GM12878 (cell line): Measurements from ENCODE around the gene SNRPD3. TPM values are rescaled to one million over a fixed set of nuclear protein-coding genes. Genes with fewer than 3 reads are reported as not detected.

ENCODE experiments used
- ATAC-seq: fragments of 200-7000 bp; cut with Tn5 transposase; 3 replicates; pipeline ENCODE4 v1.9.1; 2020; ENCODE audit warnings: mild to moderate bottlenecking, moderate library complexity
- Bru-seq: library from RNA; stranded (reverse); fragments of 400-500 nt; gene quantifications from one replicate; lab custom pipeline; 2021; lab: Mats Ljungman, UMichigan
- BruChase-seq, 2 experiments: library from RNA; stranded (reverse); fragments of 400-500 nt; gene quantifications; one replicate each; lab custom pipeline; 2021; lab: Mats Ljungman, UMichigan
- BruUV-seq: library from RNA; stranded (reverse); fragments of 400-500 nt; replicated peaks from 2 replicates; lab custom pipeline; 2021; lab: Mats Ljungman, UMichigan
- CTCF ChIA-PET: fragments of 300-600 bp; sonication (Branson Sonifier 250); formaldehyde crosslinking; extraction: SDS; loops from one replicate; lab custom pipeline; 2021; ENCODE audit warnings: inconsistent platforms; lab: Yijun Ruan, JAX
- POLR2A ChIA-PET: fragments of 350-600 bp; formaldehyde crosslinking; extraction: SDS; loops from one replicate; lab custom pipeline; 2021; ENCODE audit warnings: inconsistent platforms; lab: Charles Lee
- RAD21 ChIA-PET: fragments of 300-600 bp; sonication (Branson Sonifier 250); formaldehyde crosslinking; loops from one replicate; lab custom pipeline; 2023; ENCODE audit warnings: antibody characterized with exemption; ENCODE audit not compliant: unreplicated experiment; lab: Charles Lee
- SMC1A ChIA-PET: fragments of 300-600 bp; sonication (Branson Sonifier 250); formaldehyde crosslinking; loops from one replicate; lab custom pipeline; 2023; ENCODE audit not compliant: unreplicated experiment, uncharacterized antibody; lab: Charles Lee
- DNase-seq: peaks from one replicate; pipeline ENCODE4 v3.0.0-alpha.2; 2011; ENCODE audit warnings: low read depth, low spot score
- FAIRE-seq: peaks from 3 replicates; lab custom pipeline; 2011; peaks lifted over from hg19 to GRCh38; lab: Jason Lieb, UNC
- H2AFZ ChIP-seq: 2 replicates; pipeline ENCODE4 v1.6.0; 2011; ENCODE audit warnings: low read depth, low read length, control low read depth; ENCODE audit not compliant: control insufficient read depth
- H3K27ac ChIP-seq: 2 replicates; pipeline ENCODE4 v1.5.1; 2011; ENCODE audit warnings: control low read depth; ENCODE audit not compliant: control insufficient read depth, insufficient read depth
- H3K27me3 ChIP-seq, 2 experiments: replicated peaks in 1 of 2; 2 replicates each; pipeline versions ENCODE4 v1.6.0 to v1.6.1; 2011; ENCODE audit warnings: low read length in 1 of 2; ENCODE audit not compliant: control insufficient read depth in 2 of 2, insufficient read depth in 2 of 2
- H3K36me3 ChIP-seq, 2 experiments: 2 replicates each; pipeline ENCODE4 v1.5.1; 2011; ENCODE audit warnings: low read length in 1 of 2; ENCODE audit not compliant: control insufficient read depth in 2 of 2, insufficient read depth in 2 of 2
- H3K4me1 ChIP-seq: 2 replicates; pipeline ENCODE4 v1.6.1; 2011; ENCODE audit warnings: mild to moderate bottlenecking, low read length, moderate library complexity, mixed read lengths; ENCODE audit not compliant: control insufficient read depth, insufficient read depth
- H3K4me2 ChIP-seq: 2 replicates; pipeline ENCODE4 v1.6.0; 2011; ENCODE audit warnings: control low read depth; ENCODE audit not compliant: control insufficient read depth, insufficient read depth
- H3K4me3 ChIP-seq: fragments of 200-600 bp; sonication (generic); 2 replicates; pipeline ENCODE4 v1.5.1; 2016
- H3K79me2 ChIP-seq: 2 replicates; pipeline ENCODE4 v1.6.0; 2011; ENCODE audit warnings: low read length; ENCODE audit not compliant: control insufficient read depth, insufficient read depth
- H3K9ac ChIP-seq: 2 replicates; pipeline ENCODE4 v1.8.0; 2011; ENCODE audit warnings: low read length, control low read depth, mixed read lengths; ENCODE audit not compliant: control insufficient read depth, insufficient read depth
- H3K9me3 ChIP-seq: replicated peaks from 3 replicates; pipeline ENCODE4 v1.5.1; 2011; ENCODE audit warnings: mild to moderate bottlenecking, low read length; ENCODE audit not compliant: control insufficient read depth, insufficient read depth
- H4K20me1 ChIP-seq: 2 replicates; pipeline ENCODE4 v1.6.0; 2011; ENCODE audit not compliant: control insufficient read depth, insufficient read depth
- ASH2L ChIP-seq: fragments of 300-600, 200-600 bp; sonication (generic); IDR thresholded peaks from 2 replicates; pipeline ENCODE4 v1.6.1; 2017; ENCODE audit warnings: low read depth, mild to moderate bottlenecking, borderline replicate concordance
- BMI1 ChIP-seq: fragments of 450-650 bp; IDR thresholded peaks from 2 replicates; pipeline ENCODE4 v1.6.1; 2016; ENCODE audit warnings: mild to moderate bottlenecking, moderate library complexity, borderline replicate concordance
- ETV6 ChIP-seq, 2 experiments: fragments of 450-650 bp in 1 of 2; IDR thresholded peaks in 1 of 2; conservative IDR thresholded peaks in 1 of 2; 2 replicates each; pipeline ENCODE4 v1.6.1; 2014; ENCODE audit warnings: antibody characterized with exemption in 1 of 2, borderline replicate concordance in 1 of 2, low read depth in 1 of 2, mild to moderate bottlenecking in 1 of 2, moderate library complexity in 1 of 2
- FOXK2 ChIP-seq: fragments of 450-650 bp; IDR thresholded peaks from 2 replicates; pipeline ENCODE4 v1.6.1; 2017; ENCODE audit warnings: mild to moderate bottlenecking, moderate library complexity
- FOXM1 ChIP-seq: IDR thresholded peaks from 2 replicates; pipeline ENCODE4 v1.6.1; 2012; ENCODE audit warnings: low read depth, mild to moderate bottlenecking, inconsistent platforms, low read length, moderate library complexity
- HDAC6 ChIP-seq: fragments of 200-600 bp; sonication (generic); IDR thresholded peaks from one replicate; pipeline ENCODE4 v1.8.0; 2017; ENCODE audit warnings: antibody characterized with exemption; ENCODE audit not compliant: unreplicated experiment
- KLF5 ChIP-seq: fragments of 450-650 bp; IDR thresholded peaks from 2 replicates; pipeline ENCODE4 v1.6.1; 2014; ENCODE audit warnings: mild to moderate bottlenecking; ENCODE audit not compliant: partially characterized antibody
- MEF2B ChIP-seq: fragments of 450-650 bp; IDR thresholded peaks from 2 replicates; pipeline ENCODE4 v1.6.1; 2018; ENCODE audit warnings: mild to moderate bottlenecking, moderate library complexity; ENCODE audit not compliant: partially characterized antibody, poor library complexity, severe bottlenecking
- NRF1 ChIP-seq: conservative IDR thresholded peaks from 2 replicates; pipeline ENCODE4 v1.6.1; 2011; ENCODE audit warnings: mild to moderate bottlenecking, low read depth, low read length, improper control_type of control experiment
- POU2F2 ChIP-seq: IDR thresholded peaks from 3 replicates; pipeline ENCODE4 v1.6.1; 2011; ENCODE audit warnings: low read depth, mild to moderate bottlenecking, low read length, borderline replicate concordance
- SRF ChIP-seq, 2 experiments: IDR thresholded peaks; 2 replicates each; pipeline ENCODE4 v1.6.1; 2011; ENCODE audit warnings: low read depth in 2 of 2, low read length in 2 of 2, mild to moderate bottlenecking in 1 of 2, moderate library complexity in 1 of 2
- ZNF592 ChIP-seq: fragments of 450-650 bp; IDR thresholded peaks from 2 replicates; pipeline ENCODE4 v1.6.1; 2017; ENCODE audit warnings: mild to moderate bottlenecking, moderate library complexity
- WGBS: methylation state at CpG from one replicate; pipeline ENCODE4 v1.1.6; 2016; ENCODE audit warnings: low lambda C conversion rate; ENCODE audit not compliant: insufficient replicate concordance, insufficient coverage; ENCODE audit errors: missing lambda C conversion rate; 5-methylcytosine and 5-hydroxymethylcytosine counted together
- in situ Hi-C: fragments of 300-500 bp; cut with MboI; formaldehyde crosslinking; loops from 9 replicates; pipeline ENCODE4 v1.14.3; 2018; ENCODE audit warnings: mixed read lengths
- intact Hi-C: fragments of 100-400 bp; cut with micrococcal nuclease; formaldehyde crosslinking; loops from one replicate; pipeline ENCODE4 v1.14.2; 2022; ENCODE audit not compliant: unreplicated experiment
- long read RNA-seq, 2 experiments: library from polyadenylated mRNA; unstranded; transcript quantifications; one replicate each; pipeline ENCODE4 v2.0.0, GENCODE V29; 2019 to 2020
- polyA minus RNA-seq, 3 experiments: library from RNA; depleted of rRNA, polyadenylated mRNA; stranded (reverse); fragments of >200 nt; gene quantifications; 2 replicates each; pipeline ENCODE4 v1.2.3, GENCODE V29; 2011
- polyA plus RNA-seq, 11 experiments: library from polyadenylated mRNA; depleted of rRNA in 4 of 11; unstranded in 6 of 11; stranded (reverse) in 5 of 11; fragments of >200 nt; fragmentation: Nextera tagmentation in 4 of 11; fragmentation: Illumina TruSeq in 1 of 11; extraction: Ambion mirVana in 4 of 11; extraction: Trizol in 1 of 11; gene quantifications; 1 replicate in 1 of 11; 2 replicates in 10 of 11; pipeline versions ENCODE4 v1.2.1 to v1.2.3, GENCODE V29; 2011 to 2016; ENCODE audit warnings: inconsistent platforms in 2 of 11, missing spikeins in 2 of 11, low read depth in 1 of 11
- total RNA-seq, 4 experiments: library from RNA; depleted of rRNA in 3 of 4; stranded (reverse); fragments of >200 nt in 3 of 4; fragmentation: Illumina TruSeq in 1 of 4; extraction: Trizol in 1 of 4; gene quantifications; 2 replicates each; pipeline versions ENCODE4 v1.2.1 to v1.2.3, GENCODE V29; 2013 to 2021

SNRPD3 gene
- total RNA-seq (2013; cell fraction: nucleolus; rRNA removed), result 108 and 115 TPM in 2 replicates
- 175 and 179 TPM in 2 replicates for total RNA-seq (2014; rRNA removed)
- total RNA-seq (2014; rRNA removed; fragmentation: Illumina TruSeq; extraction: Trizol), result 254 and 257 TPM in 2 replicates
- total RNA-seq (2021), result 111 and 112 TPM in 2 replicates
- 44.6 TPM for polyA plus RNA-seq (2011; ENCODE audit: low read depth)
- 68.4 and 121 TPM in 2 replicates for polyA plus RNA-seq (2011; rRNA removed)
- polyA plus RNA-seq (2011; cell fraction: cytosol; rRNA removed), result 214 and 250 TPM in 2 replicates
- 76.5 and 82.6 TPM in 2 replicates for polyA plus RNA-seq (2011; cell fraction: nucleus; rRNA removed)
- polyA plus RNA-seq (2012), result 121 and 175 TPM in 2 replicates
- polyA plus RNA-seq (2014; fragmentation: Illumina TruSeq; extraction: Trizol), result 324 and 433 TPM in 2 replicates
- polyA plus RNA-seq (2014; fragmentation: Nextera tagmentation; extraction: Ambion mirVana), result 100 to 1,000 TPM; 244 to 258 TPM
- 197 and 228 TPM in 2 replicates for polyA plus RNA-seq (2014; rRNA removed)
- polyA plus RNA-seq (2016; fragmentation: Nextera tagmentation; extraction: Ambion mirVana), result 100 to 1,000 TPM; 240 to 251 TPM
- 175 and 182 TPM in 2 replicates for polyA minus RNA-seq (2011; rRNA and poly(A)+ RNA removed)
- 36.2 and 58.3 TPM in 2 replicates for polyA minus RNA-seq (2011; cell fraction: cytosol; rRNA and poly(A)+ RNA removed)
- 57.3 and 92.8 TPM in 2 replicates for polyA minus RNA-seq (2011; cell fraction: nucleus; rRNA and poly(A)+ RNA removed)
- Bru-seq, nascent RNA, result percentile 89 among the genes with signal in this experiment
- percentile 92 among the genes with signal in this experiment for BruChase-seq, experiment 1, labeled RNA remaining after a 6-hour chase
- BruChase-seq, experiment 2, labeled RNA remaining after a 2-hour chase, result percentile 89 among the genes with signal in this experiment
- long read RNA-seq, experiment 1, transcript SNRPD3-201 (4 exons, 1,763 nt), result major isoform, 100 of 113 reads
- long read RNA-seq, experiment 1, partial matches to known transcripts, result 0 of 113 reads
- long read RNA-seq, experiment 1, other reads (novel, unspliced or antisense), result 13 of 113 reads
- long read RNA-seq, experiment 2, transcript SNRPD3-201 (4 exons, 1,763 nt), result major isoform, 204 of 236 reads
- long read RNA-seq, experiment 2, partial matches to known transcripts, result 14 of 236 reads
- long read RNA-seq, experiment 2, other reads (novel, unspliced or antisense), result 18 of 236 reads

GRCh38 chr22:24555165-24556039 is at the start of gene SNRPD3:
TSS of gene SNRPD3 (plus strand) at chr22:24555999. CDS start at chr22:24557675, 1,676 bp downstream.
- FAIRE-seq, result peak; percentile 83
- peaks cover 81% of the 10 kb centered on the region for H3K79me2 ChIP-seq
- no TSS peak for BruUV-seq
- intact Hi-C loops, result loop anchor here (1.0 kb wide), 1 partner anchor 121 kb away; no protein-coding TSS in a partner anchor
- no peaks in the 10 kb centered on the region; the same call in 1 of the 2 replicates for H4K20me1 ChIP-seq
- ChIA-PET CTCF (interaction anchor here (0.5 to 0.7 kb wide), 3 partner anchors 13 to 143 kb away, joined by 3 to 4 read pairs (median 3); no protein-coding TSS in a partner anchor), RAD21 (interaction anchor here (0.6 to 2.1 kb wide), 8 partner anchors 12 to 1411 kb away, joined by 3 to 7 read pairs (median 3); partner anchors contain the start of gene ADORA2A), POLR2A (interaction anchor here (0.5 to 2.5 kb wide), 10 partner anchors 11 to 1972 kb away, joined by 3 to 42 read pairs (median 4); partner anchors contain the start of gene ADORA2A), SMC1A (interaction anchor here (1.1 to 1.9 kb wide), 2 partner anchors 9 to 46 kb away, joined by 4 to 7 read pairs; no protein-coding TSS in a partner anchor)
- H3K9ac ChIP-seq, result peak within 1 kb of the TSS; percentile 99
- H3K4me2 ChIP-seq, result peak within 1 kb of the TSS; percentile 94
- peak; percentile 85 for ATAC-seq
- peaks cover 14% of the 10 kb centered on the region for H3K4me1 ChIP-seq
- no peaks in the 10 kb centered on the region for H3K27me3 ChIP-seq
- peaks cover 6 to 8% of the 10 kb centered on the region in 2 experiments for H3K36me3 ChIP-seq
- peak within 1 kb of the TSS; percentile 99 for H3K4me3 ChIP-seq
- H2AFZ ChIP-seq, result peak within 1 kb of the TSS; percentile 93
- no peaks in the 10 kb centered on the region for H3K9me3 ChIP-seq
- in situ Hi-C loops, result no loop called here
- 1% methylated on average over 47 of the region's 59 CpGs for WGBS
- peak; percentile 92 for DNase-seq
- peak within 1 kb of the TSS; percentile 99 for H3K27ac ChIP-seq
- TF ChIP-seq ETV6 (conservative IDR thresholded peaks at IDR 0.05 in 1 of 2, IDR thresholded peaks at IDR 0.05 in 1 of 2; ENCODE audit: borderline replicate concordance in 1 of 2, low read depth in 1 of 2) (peak in 1 of 2 experiments; percentile 74; a peak in 2 of 4 replicates), KLF5 (peak; percentile 87), NRF1 (peak; percentile 42), MEF2B (peak; percentile 45), POU2F2 (no peak; the same call in 2 of the 3 replicates), HDAC6 (no peak), ASH2L (peak; percentile 96; the same call in 1 of the 2 replicates), BMI1 (no peak), FOXK2 (peak; percentile 78; the same call in 1 of the 2 replicates), FOXM1 (no peak), SRF (IDR thresholded peaks at IDR 0.05; ENCODE audit: low read depth in 2 of 2, low read length in 2 of 2) (peak in 1 of 2 experiments; percentile 87; a peak in 2 of 4 replicates), ZNF592 (no peak)
